GM18505 (cell line): Measurements from ENCODE around the gene RORC.

Experiments
- ATAC-seq: cut with Tn5 transposase; IDR thresholded peaks from one replicate; pipeline ENCODE4 v1.9.1; 2021; ENCODE audit not compliant: unreplicated experiment
- POLR2A ChIP-seq: IDR thresholded peaks from 4 replicates; pipeline ENCODE4 v1.6.1; 2011; ENCODE audit warnings: borderline replicate concordance; ENCODE audit not compliant: insufficient read depth, insufficient read length; ENCODE audit errors: extremely low read depth

The RORC gene

DNA sequence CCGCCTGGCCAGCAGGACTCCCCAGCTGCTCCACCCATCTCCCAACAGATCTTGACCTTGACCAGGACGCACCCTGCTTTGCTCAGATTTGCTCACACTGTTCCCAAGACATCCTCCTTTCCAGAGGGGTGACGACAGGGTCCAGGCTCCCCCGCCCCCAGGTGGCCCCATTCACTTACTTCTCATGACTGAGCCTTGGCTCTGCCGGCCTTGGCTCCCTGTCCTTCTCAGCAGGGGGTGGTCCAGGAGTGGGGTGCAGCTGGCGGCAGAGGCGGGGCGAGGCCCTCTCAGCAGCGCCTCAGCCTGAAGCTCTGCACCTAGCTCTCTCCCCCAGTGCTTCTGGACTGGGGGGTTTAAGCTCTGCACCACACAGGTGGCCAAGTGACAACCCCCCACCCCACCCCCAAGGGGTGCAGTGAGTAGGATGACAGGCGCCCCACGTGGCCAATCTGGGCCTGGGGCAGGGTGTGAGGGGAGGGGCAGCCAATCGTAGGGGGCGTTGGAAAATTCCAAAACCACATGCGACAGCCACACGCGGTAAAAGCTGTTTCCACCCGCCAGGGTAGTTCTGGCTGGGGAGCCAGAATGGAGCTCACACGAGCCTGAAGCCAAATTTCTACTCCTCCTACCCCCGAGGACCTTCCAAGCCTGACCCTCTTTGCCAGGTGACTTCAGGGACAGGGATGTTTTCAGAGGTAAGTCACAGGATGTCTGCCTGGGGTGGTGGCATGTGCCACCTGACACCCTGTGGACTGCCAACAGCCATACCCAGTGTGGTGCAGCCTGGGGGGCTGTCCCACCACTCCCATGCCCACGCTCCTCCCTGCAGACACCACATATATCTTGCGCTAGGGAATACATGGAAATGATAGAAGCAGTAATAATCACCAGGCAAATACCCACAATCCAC lies 5.6 kb downstream of the RORC start:
- no peak for ATAC-seq
- TF ChIP-seq POLR2A = no peak

DNA sequence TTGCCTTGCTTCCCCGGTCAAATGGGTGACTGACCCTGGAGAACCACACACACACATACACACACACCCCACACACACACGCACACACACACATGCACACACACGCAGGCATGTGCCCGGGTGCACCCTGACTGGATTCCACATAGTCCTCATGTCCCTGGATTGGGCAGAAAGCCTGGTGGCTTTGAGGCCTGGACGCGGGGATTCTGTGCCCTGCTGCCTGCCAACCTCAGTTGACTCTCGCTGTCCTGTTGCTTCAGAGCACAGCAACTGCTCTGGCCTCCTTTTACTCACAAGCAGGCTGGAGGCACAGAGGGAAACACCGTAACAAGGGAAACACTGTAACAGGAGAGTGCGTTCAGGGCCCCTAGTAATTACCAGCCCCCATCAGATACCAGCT lies 6.4 kb downstream of the RORC start:
- TF ChIP-seq POLR2A = no peak
- ATAC-seq = no peak

DNA sequence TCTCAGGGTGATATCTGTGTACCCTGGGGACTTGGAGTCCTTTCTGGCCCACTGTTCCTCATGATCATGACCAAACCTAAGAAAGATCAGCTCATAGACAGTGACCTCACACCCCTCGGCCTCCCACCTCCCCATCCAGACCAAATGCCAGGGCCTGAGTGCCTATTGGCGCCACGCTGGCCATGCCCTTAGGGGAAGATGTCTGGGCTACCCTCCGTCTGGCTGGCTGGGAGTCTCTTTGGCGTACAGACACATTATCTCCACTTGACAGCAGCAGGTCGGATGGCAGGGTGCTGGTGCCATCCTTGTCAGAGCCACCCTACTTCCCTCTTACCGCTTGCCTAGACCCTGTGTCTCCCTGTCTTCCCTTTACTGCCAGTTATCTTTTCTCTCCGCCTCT lies 8.4 kb downstream of the RORC start:
- ATAC-seq = no peak
- TF ChIP-seq POLR2A = no peak

- no peak for ATAC-seq
- TF ChIP-seq POLR2A = no peak
Measured at GRCh38 chr1:151822404-151822803, 9.2 kb downstream of the RORC start.

DNA sequence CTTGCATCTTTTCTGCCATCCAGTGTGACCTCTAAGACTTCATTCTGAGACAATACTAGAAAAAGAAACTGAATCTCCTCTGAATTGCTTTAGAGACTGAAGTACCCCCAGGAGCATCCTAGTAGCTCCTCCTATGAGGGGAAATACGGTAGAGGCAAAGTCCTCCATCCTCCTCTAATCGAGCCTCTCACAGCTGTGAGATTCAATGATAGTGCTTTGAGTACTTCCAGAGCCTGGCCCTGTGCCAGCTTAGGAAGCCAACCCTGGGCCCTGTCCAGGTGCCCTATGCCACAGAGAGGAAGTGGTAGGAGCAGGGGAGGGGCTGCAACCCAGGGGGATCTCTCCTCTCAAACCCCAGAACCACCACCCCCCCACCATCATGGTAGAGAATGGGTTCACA lies 10.7 kb downstream of the RORC start:
- TF ChIP-seq POLR2A = no peak
- ATAC-seq = no peak

DNA sequence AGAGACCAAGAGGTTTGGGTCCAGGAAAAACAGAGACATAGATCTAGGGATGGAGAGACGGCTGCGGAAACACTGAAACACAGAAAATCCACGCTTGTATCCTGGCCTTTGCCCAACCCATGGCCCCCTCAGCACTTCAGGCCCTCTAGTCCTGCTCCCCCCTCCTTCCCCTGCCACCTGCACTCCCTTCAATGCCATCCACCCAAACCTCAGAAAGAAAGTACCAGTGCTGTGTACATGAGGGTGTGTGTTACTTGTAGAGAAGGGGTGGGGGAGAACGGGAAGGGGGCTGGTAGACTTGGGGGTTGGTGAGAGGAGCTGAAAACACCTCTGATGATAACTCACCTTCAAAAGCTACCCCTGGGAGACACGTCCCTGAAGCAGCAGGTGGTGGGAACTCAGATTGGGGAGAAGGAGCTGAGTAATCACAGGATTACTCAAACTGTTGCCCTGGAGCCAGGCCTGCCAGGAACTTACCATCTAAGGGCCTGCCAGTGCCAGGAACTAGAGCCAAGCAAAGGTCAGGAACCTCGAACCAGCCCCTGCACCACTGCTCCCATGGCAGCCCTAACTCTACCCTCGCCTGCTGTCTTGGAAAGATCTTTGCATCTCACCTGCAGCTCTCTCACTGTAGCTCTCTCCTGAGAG lies 11.5 kb downstream of the RORC start:
- ATAC-seq = no peak
- no peak for TF ChIP-seq POLR2A

GRCh38 chr1:151819227-151819835 lies 12.3 kb downstream of the RORC start:
- TF ChIP-seq POLR2A = no peak
- no peak for ATAC-seq

DNA sequence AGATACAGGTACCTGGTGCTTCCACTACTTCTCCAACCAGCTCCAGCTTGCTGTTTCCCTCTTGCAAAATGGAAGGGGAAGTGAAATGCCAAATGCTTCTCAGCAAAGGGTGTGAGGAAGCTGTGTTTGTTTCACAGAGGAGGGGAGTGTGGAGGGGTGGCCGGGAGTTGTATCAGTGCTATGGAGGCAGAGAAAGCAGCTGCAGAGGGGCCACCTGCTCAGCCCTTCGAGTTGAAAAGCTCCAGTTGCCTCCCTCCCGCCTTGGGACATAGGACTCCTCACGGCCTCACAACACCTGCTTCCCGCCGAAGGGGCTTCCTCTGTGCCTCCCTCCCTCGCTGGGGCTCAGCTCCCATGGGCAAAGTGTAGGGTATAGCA lies 14.3 kb downstream of the RORC start:
- ATAC-seq = no peak
- TF ChIP-seq POLR2A = no peak

GRCh38 chr1:151816548-151817352 lies 14.9 kb downstream of the RORC start:
- TF ChIP-seq POLR2A = no peak
- no peak for ATAC-seq

GRCh38 chr1:151815716-151816327 lies 15.8 kb downstream of the RORC start:
- TF ChIP-seq POLR2A = no peak
- ATAC-seq = no peak

DNA sequence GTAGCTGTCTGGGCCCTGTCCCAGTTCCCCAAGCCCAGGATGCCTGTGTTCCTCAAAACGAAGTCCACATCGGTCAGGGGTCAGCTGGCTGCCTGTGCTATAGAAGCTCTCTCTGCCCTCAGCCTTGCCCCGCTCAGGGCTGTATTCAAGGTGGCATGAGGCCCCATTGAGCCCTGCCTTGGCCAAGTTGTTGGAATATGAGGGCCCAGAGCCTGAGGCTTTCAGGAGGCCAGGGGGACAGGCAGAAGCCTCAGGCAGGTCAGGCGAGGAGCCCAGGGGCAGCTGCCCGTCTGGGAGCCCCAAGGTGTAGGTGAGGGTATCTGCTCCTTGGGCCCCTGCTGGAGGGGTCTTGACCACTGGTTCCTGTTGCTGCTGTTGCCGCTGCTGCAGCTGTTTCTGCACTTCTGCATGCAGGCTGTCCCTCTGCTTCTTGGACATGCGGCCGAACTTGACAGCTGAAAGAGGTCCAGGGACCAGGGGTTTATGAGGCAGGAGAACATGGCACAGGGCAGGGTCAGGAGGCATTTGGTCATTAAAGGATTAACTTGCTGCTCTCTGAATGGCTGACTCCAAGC lies 16.5 kb downstream of the RORC start:
- TF ChIP-seq POLR2A = no peak
- no peak for ATAC-seq

GRCh38 chr1:151814426-151814825 lies 17.2 kb downstream of the RORC start:
- TF ChIP-seq POLR2A = no peak
- no peak for ATAC-seq

GRCh38 chr1:151813271-151813977 lies 18.2 kb downstream of the RORC start:
- TF ChIP-seq POLR2A = no peak
- ATAC-seq = no peak

- TF ChIP-seq POLR2A = no peak
- ATAC-seq = no peak
Measured at GRCh38 chr1:151811181-151811580, 20.4 kb downstream of the RORC start.
